ENCODE data around the gene ANKS6. TPM values are rescaled to one million over a fixed set of nuclear protein-coding genes. Genes with fewer than 3 reads are reported as not detected.

The ANKS6 gene
- total and polyA plus RNA-seq, 9 of the 15 experiments (the other 6 are each of a cell fraction or from before 2014, with no cell fraction given) = 9.9 to 74.5 (median 36.9) TPM

- H3K79me2 ChIP-seq (ENCODE audit: control insufficient read depth, insufficient read depth, low read length) = no peaks in the 10 kb centered on the region
- H3K9me3 ChIP-seq (replicated peaks; ENCODE audit: control insufficient read depth, insufficient read depth, low read depth, low read length) = no peaks in the 10 kb centered on the region
- WGBS (ENCODE audit: insufficient coverage, low coverage, missing lambda C conversion rate) = 90% methylated on average over 1 of the region's 1 CpG
- no peaks in the 10 kb centered on the region for H3K27me3 ChIP-seq (ENCODE audit: control insufficient read depth in 2 of 2, insufficient read depth in 2 of 2, low read length in 2 of 2)
- no peak for DNase-seq (ENCODE audit: extremely low read depth in 1 of 4, low spot score in 3 of 4)
- H3K36me3 ChIP-seq (ENCODE audit: control insufficient read depth, insufficient read depth, low read length) = peaks cover 48% of the 10 kb centered on the region
- H2AFZ ChIP-seq (ENCODE audit: low read depth, low read length) = no peak overlapping the region
- H3K4me2 ChIP-seq (ENCODE audit: insufficient read depth, low read length) = no peak overlapping the region
- no peaks in the 10 kb centered on the region for H4K20me1 ChIP-seq (replicated peaks; ENCODE audit: control insufficient read depth, insufficient read depth, low read length)
- ChIA-PET POLR2A (interaction anchor here (0.6 kb wide), 2 partner anchors 11 to 1221 kb away, joined by 3 to 4 read pairs; no protein-coding TSS in a partner anchor), CTCF (ENCODE audit: low intra/inter-chr PET ratio) (no interaction called here)
- H3K9me1 ChIP-seq (ENCODE audit: control insufficient read depth, insufficient read depth, low read length) = no peaks in the 10 kb centered on the region
- in situ Hi-C loops (cut with MboI) (no loop called here), intact Hi-C loops (cut with micrococcal nuclease) (no loop called here)
- H3K9ac ChIP-seq (ENCODE audit: insufficient read depth in 1 of 2, low read depth in 2 of 2, low read length in 2 of 2) = no peak overlapping the region
- no peak overlapping the region for H3K27ac ChIP-seq (ENCODE audit: extremely low read depth, low read depth, low read length)
- H3K4me3 ChIP-seq = no peak overlapping the region
- no TSS peak for BruUV-seq (replicated peaks)
- H3K4me1 ChIP-seq (replicated peaks in 1 of 2; ENCODE audit: control insufficient read depth in 2 of 2, insufficient read depth in 2 of 2, low read length in 2 of 2) = no peaks in the 10 kb centered on the region
- TF ChIP-seq ZNF655 (CRISPR knock-in tag; IDR thresholded peaks at IDR 0.05) = no peak
- TF ChIP-seq NEUROD1 (IDR thresholded peaks at IDR 0.05; ENCODE audit: borderline replicate concordance, low read depth, low read length, partially characterized antibody) = no peak
- no peak for TF ChIP-seq ZFP36 (IDR thresholded peaks at IDR 0.05; ENCODE audit: low read depth, low read length, partially characterized antibody)
- TF ChIP-seq ELF4 (CRISPR knock-in tag; IDR thresholded peaks at IDR 0.05) = no peak
- TF ChIP-seq CTBP1 (IDR thresholded peaks at IDR 0.05; ENCODE audit: borderline replicate concordance) = no peak
- TF ChIP-seq MEIS2 (IDR thresholded peaks at IDR 0.05; ENCODE audit: partially characterized antibody) = no peak
- TF ChIP-seq ZNF274 (IDR thresholded peaks at IDR 0.05; ENCODE audit: borderline replicate concordance, low read depth, low read length) = no peak
- TF ChIP-seq RBM15 (IDR thresholded peaks at IDR 0.05; ENCODE audit: insufficient read depth, low read length) = no peak
- no peak for TF ChIP-seq PKNOX1 (IDR thresholded peaks at IDR 0.05)
- TF ChIP-seq ZBTB43 (CRISPR knock-in tag; IDR thresholded peaks at IDR 0.05) = no peak
- TF ChIP-seq HMG20B (CRISPR knock-in tag; IDR thresholded peaks at IDR 0.05) = no peak
- TF ChIP-seq ZBTB17 (CRISPR knock-in tag; IDR thresholded peaks at IDR 0.05) = no peak
- TF ChIP-seq STAT5A (IDR thresholded peaks at IDR 0.05; ENCODE audit: borderline replicate concordance, low read length) = no peak
- TF ChIP-seq NCOA4 (IDR thresholded peaks at IDR 0.05; ENCODE audit: partially characterized antibody) = no peak
- no peak for TF ChIP-seq TCF7L2 (IDR thresholded peaks at IDR 0.05; ENCODE audit: low read depth, low read length)
- no peak for TF ChIP-seq ZKSCAN8 (CRISPR knock-in tag; IDR thresholded peaks at IDR 0.05)
- no peak for ATAC-seq
- no peak for FAIRE-seq
Measured at GRCh38 chr9:98765256-98765655, 31.1 kb downstream of the ANKS6 start.

Data from K562 (cell line).